ENCODE results near the gene ST7.

ST7 gene

GRCh38 chr7:116980354-116980753 is 27.1 kb downstream of the ST7 start:
- no peak for DNase-seq

GRCh38 chr7:116981939-116982338 is 28.6 kb downstream of the ST7 start:
- no peak for DNase-seq

- no peak for DNase-seq
Observed at GRCh38 chr7:116984511-116984910, 31.2 kb downstream of the ST7 start.

DNA sequence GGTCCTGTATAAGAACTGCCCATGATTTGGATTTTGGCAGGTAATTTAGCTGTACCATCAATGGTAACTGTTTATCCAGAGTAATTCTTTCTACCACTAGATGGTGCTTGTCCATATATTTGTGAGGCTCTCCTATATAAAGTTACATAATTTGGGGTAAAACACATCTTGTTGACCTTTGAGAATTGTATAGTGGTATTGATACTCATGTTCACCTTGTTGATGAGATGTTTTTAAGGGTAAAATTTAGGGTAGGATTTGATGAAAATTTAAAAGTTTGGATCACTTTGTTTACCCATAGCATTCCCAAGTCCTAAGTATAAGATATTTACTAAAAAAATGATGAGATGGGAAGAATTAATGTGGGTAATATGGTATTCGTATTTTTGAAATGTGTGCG is 31.6 kb downstream of the ST7 start:
- no peak for DNase-seq

DNA sequence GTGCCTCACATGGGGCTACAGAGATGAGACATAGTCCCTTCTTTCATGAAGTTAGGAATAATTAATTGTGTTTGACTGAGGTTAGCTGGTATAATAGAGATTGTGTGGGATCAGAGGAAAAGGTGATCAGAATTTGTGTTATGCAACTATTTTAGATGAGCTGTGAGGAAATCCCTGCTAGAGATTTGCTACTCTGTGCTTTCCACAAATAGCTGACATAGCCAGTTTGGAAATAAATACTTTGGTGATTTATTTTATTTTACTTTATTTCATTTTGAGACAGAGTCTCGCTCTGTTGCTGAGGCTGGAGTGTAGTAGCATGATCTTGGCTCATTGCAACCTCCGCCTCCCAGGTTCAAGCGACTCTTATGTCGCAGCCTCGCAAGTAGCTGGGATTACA is 32.3 kb downstream of the ST7 start:
- no peak for DNase-seq

- DNase-seq: no peak
Observed at GRCh38 chr7:116986611-116987565, 33.6 kb downstream of the ST7 start.

DNA sequence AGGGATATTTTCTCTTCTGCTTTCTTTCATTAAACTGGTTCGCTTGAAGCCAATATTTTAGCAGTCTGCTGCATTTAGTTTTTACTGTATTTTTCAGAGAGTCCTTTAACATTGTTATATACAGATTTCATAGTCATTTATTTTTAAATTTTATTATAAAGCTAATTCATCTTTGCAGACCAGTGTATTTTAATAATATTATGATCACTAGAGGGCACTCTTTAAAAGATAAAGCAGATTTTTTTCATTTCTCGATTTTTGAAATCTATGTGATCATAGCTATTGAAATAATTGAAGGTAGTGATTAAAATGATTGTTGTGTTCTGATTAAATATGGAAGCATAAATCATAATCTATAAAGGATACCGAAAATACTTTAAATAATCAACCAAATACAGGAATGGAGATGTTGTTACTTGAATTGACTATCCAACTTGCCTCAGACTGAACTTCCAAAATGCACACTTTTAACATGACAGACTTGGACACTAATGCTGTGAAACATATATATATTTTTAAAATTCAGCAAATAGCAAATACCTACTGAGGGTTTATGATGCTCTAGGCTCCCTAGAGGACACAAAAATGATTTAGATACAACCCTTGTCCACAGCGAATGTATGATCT is 35.2 kb downstream of the ST7 start:
- DNase-seq: no peak

DNA sequence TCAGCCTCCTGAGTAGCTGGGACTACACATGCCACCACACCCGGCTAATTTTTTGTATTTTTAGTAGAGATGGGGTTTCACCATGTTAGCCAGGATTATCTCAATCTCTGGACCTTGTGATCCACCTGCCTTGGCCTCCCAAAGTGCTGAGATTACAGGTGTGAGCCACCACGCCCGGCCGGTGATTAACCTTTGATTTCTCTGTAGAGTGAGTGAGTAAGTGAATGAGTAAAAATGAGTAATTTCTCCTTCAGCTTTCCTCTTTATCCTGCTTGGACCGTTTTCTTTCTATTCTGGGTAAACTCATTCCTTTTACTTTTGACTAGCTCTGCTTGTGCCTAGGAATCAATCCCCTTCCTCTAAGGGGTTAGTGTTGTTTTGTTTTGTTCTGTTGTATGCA is 36.8 kb downstream of the ST7 start:
- no peak for DNase-seq

GRCh38 chr7:116991233-116991632 is 37.9 kb downstream of the ST7 start:
- no peak for DNase-seq

- DNase-seq: no peak
Observed at GRCh38 chr7:116994611-116995010, 41.3 kb downstream of the ST7 start.

DNA sequence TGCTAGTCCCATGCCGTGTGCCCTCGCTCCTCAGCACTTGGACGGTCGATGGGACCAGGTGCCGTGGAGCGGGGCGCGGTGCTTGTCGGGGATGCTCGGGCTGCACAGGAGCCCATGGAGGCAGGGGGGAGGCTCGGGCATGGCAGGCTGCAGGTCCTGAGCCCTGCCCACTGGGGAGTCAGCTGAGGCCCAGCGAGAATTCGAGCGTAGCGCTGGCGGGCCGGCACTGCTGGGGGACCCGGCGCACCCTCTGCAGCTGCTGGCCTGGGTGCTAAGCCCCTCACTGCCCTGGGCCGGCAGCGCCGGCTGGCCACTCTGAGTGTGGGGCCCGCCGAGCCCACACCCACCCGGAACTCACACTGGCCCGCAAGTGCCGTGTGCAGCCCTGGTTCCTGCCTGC is 44.7 kb downstream of the ST7 start:
- no peak for DNase-seq

- no peak for DNase-seq
Observed at GRCh38 chr7:116998567-116999175, 45.4 kb downstream of the ST7 start.

DNA sequence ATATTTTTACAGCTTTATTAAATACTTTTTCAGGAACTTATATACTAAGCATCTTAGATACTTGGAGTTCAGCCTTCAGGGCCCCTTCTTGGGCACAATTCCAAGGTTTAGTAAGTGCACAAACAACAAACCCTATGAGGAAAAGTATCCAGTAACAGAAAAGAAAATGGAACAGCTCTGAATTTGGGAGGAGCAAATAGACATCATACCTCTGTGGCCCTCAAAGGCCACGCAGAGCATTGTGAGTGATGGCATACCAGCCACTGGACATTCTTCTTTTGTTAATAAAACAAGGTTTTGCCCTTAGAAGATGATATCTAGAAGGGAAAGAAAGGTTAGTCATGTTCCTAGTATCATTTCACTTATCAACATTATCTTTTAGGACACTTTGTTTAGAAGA is 46.0 kb downstream of the ST7 start:
- DNase-seq: no peak

GRCh38 chr7:117001283-117001682 is 48.0 kb downstream of the ST7 start:
- no peak for DNase-seq

DNA sequence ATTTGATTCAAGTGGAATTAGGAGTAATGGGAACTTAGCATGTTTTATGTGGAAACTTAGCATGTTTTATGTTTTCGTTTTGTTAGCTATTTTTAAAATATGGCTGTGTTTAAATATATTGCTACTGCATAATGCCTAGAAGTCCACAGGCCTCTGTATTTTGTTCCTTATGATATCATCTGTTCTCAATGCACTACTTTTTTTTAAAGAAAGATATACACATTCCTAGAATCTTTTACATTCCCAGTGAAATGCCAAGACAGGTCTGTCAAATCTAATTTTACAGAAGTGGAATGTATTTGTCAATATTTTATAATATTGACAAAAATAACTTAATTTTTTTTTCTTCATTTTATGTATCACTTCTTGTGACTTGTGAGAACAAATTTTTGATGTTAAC is 51.6 kb downstream of the ST7 start:
- no peak for DNase-seq

- DNase-seq: no peak
Observed at GRCh38 chr7:117005449-117005848, 52.1 kb downstream of the ST7 start.

GRCh38 chr7:117006907-117007684 is 53.8 kb downstream of the ST7 start:
- DNase-seq: no peak

- DNase-seq: no peak
Observed at GRCh38 chr7:117008118-117008885, 55.0 kb downstream of the ST7 start.

DNA sequence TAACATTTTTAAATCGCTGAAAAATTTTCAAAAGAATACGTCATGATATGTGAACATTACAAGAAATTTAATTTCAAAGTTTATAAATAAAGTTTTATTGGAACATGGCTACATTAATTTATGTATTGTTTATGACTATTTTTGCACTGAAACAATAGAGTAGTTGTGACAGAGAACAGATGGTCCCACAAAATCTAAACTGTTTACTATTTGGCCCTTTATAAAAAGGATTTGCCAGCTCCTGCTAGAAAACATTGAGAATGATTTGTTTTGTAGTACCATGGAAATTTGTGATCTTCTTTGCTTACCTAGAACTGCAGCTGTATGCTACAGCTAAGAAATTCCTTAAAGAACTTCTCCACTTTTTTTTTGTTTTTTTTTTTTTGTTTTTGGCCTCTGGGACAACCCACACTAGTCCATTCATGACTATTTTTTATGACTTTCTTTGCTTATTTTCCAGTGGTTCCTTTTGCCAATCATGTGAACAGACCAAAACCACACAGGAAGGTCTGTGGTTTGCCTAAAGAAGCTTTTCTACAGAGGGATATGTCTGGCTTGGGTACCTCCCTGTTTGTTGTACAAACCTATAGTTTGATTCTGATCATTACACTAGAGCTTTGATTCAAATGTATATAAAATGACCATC is 55.7 kb downstream of the ST7 start:
- DNase-seq: no peak

- no peak for DNase-seq
Observed at GRCh38 chr7:117009705-117010361, 56.5 kb downstream of the ST7 start.

Measured in NCI-H187 (cell line).